ENCODE results near the gene BTBD9. TPM values are rescaled to one million over a fixed set of nuclear protein-coding genes. Genes with fewer than 3 reads are reported as not detected.

The BTBD9 gene
- total RNA-seq, 1 donor from 2014 or later = 18.1 TPM

GRCh38 chr6:38580030-38580429, 59.7 kb downstream of the BTBD9 start:
- H3K36me3 Mint-ChIP-seq (ENCODE audit: unreplicated experiment) = peaks cover 16% of the 10 kb centered on the region
- no peaks in the 10 kb centered on the region for H3K4me1 Mint-ChIP-seq (ENCODE audit: unreplicated experiment)
- H3K9me3 Mint-ChIP-seq (ENCODE audit: unreplicated experiment) = no peaks in the 10 kb centered on the region
- no peaks in the 10 kb centered on the region for H3K27me3 Mint-ChIP-seq (ENCODE audit: unreplicated experiment)
- no peak for TF ChIP-seq CTCF (IDR thresholded peaks at IDR 0.05)
- H3K27ac Mint-ChIP-seq (ENCODE audit: unreplicated experiment) = no peak overlapping the region
- H3K4me3 Mint-ChIP-seq (ENCODE audit: unreplicated experiment) = no peak overlapping the region
- no peak for DNase-seq (ENCODE audit: extremely low spot score, unreplicated experiment)

- no peak for TF ChIP-seq CTCF (IDR thresholded peaks at IDR 0.05)
- no peak for DNase-seq (ENCODE audit: extremely low spot score, unreplicated experiment)
Observed at GRCh38 chr6:38579010-38579628, 60.6 kb downstream of the BTBD9 start.

GRCh38 chr6:38578075-38578474, 61.7 kb downstream of the BTBD9 start:
- Mint-ChIP-seq H3K27ac (ENCODE audit: unreplicated experiment) (no peak overlapping the region), H3K9me3 (ENCODE audit: unreplicated experiment) (no peaks in the 10 kb centered on the region), H3K4me1 (ENCODE audit: unreplicated experiment) (no peaks in the 10 kb centered on the region), H3K4me3 (ENCODE audit: unreplicated experiment) (no peak overlapping the region), H3K36me3 (ENCODE audit: unreplicated experiment) (peaks cover 18% of the 10 kb centered on the region), H3K27me3 (ENCODE audit: unreplicated experiment) (no peaks in the 10 kb centered on the region)
- no peak for TF ChIP-seq CTCF (IDR thresholded peaks at IDR 0.05)
- no peak for DNase-seq (ENCODE audit: extremely low spot score, unreplicated experiment)

More at GRCh38 chr6:38579010-38579628, 60.6 kb downstream of the BTBD9 start:
- Mint-ChIP-seq H3K9me3 (ENCODE audit: unreplicated experiment) (no peaks in the 10 kb centered on the region), H3K36me3 (ENCODE audit: unreplicated experiment) (peaks cover 18% of the 10 kb centered on the region), H3K4me3 (ENCODE audit: unreplicated experiment) (no peak overlapping the region), H3K4me1 (ENCODE audit: unreplicated experiment) (no peaks in the 10 kb centered on the region), H3K27ac (ENCODE audit: unreplicated experiment) (no peak overlapping the region), H3K27me3 (ENCODE audit: unreplicated experiment) (no peaks in the 10 kb centered on the region)

GRCh38 chr6:38577492-38577891, 62.2 kb downstream of the BTBD9 start:
- no peak for TF ChIP-seq CTCF (IDR thresholded peaks at IDR 0.05)
- H3K4me1 Mint-ChIP-seq (ENCODE audit: unreplicated experiment) = no peaks in the 10 kb centered on the region
- no peak overlapping the region for H3K27ac Mint-ChIP-seq (ENCODE audit: unreplicated experiment)
- H3K4me3 Mint-ChIP-seq (ENCODE audit: unreplicated experiment) = no peak overlapping the region
- H3K9me3 Mint-ChIP-seq (ENCODE audit: unreplicated experiment) = no peaks in the 10 kb centered on the region
- no peak for DNase-seq (ENCODE audit: extremely low spot score, unreplicated experiment)
- H3K36me3 Mint-ChIP-seq (ENCODE audit: unreplicated experiment) = peaks cover 18% of the 10 kb centered on the region
- no peaks in the 10 kb centered on the region for H3K27me3 Mint-ChIP-seq (ENCODE audit: unreplicated experiment)

GRCh38 chr6:38573801-38574395, 65.8 kb downstream of the BTBD9 start:
- no peak overlapping the region for H3K27ac Mint-ChIP-seq (ENCODE audit: unreplicated experiment)
- H3K4me3 Mint-ChIP-seq (ENCODE audit: unreplicated experiment) = no peak overlapping the region
- no peak for TF ChIP-seq CTCF (IDR thresholded peaks at IDR 0.05)
- no peaks in the 10 kb centered on the region for H3K27me3 Mint-ChIP-seq (ENCODE audit: unreplicated experiment)
- no peak for DNase-seq (ENCODE audit: extremely low spot score, unreplicated experiment)
- H3K36me3 Mint-ChIP-seq (ENCODE audit: unreplicated experiment) = peaks cover 18% of the 10 kb centered on the region
- H3K4me1 Mint-ChIP-seq (ENCODE audit: unreplicated experiment) = no peaks in the 10 kb centered on the region
- H3K9me3 Mint-ChIP-seq (ENCODE audit: unreplicated experiment) = no peaks in the 10 kb centered on the region

Data from osteocyte (in vitro differentiated cells).